ENCODE data around the gene OBSL1. TPM values are rescaled to one million over a fixed set of nuclear protein-coding genes. Genes with fewer than 3 reads are reported as not detected.

The OBSL1 gene
- polyA plus RNA-seq, 3 donors, result 0.09 TPM; not detected in 2

DNA sequence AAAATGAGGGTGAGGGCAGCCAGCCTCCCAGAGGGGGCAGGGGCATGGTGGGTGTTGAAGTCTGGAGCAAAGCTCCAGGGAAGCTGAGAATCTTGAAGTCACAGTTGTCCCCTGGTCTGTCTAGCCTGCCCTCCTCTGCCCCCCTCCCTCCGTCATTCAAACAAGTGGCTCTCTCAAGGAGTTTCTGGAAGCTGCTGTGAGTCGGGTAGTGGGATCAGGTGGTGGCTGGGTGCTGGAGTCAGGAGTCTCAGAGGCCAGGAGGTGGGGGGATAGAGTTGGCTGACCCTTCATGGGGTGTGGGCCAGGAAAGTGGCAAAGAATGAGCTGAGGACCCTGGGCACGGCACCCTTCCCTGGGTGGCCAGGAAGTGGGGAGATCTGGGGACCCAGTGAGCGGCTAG lies 57.6 kb downstream of the OBSL1 start:
- Mint-ChIP-seq H3K27ac (no peak overlapping the region), H3K9me3 (peaks cover 2 to 24% (median 14%) of the 10 kb centered on the region in 7 donors), H3K27me3 (ENCODE audit: low read depth in 3 of 3) (peaks cover 77 to 98% (median 78%) of the 10 kb centered on the region in 3 donors)

DNA sequence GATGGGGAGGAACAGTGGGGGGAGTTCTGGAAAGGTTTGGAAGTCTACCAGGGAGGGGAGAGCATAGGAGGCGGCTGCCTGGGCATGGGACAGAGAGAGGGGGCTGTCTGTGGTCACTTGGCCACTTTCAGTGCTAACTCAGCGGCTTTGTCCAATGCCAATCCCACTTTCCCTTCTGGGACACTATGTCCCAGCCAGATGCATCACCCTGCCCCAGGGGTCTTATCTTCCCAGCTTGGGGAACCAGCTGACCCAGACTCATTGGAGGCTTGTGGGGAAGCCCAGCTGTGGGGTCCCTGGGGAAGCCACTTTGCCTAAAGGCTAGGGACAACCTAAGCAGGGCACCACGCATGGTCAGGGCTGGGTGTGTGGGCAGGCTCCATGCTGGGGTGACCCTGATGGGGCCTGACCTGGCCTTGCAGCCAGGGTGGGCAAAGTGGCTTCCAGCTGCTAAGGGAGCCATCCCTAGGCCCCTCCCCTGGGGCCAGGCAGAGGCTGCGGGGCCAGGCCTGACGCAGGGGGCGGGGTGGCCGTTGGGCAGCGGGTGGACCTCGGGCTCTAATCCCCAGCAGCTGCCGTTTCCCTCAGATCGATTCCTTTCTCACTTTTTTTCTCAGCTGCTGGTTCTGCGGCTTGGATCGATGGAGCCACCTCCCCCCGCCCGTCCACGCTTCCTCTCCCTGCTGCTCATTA lies 58.7 kb downstream of the OBSL1 start:
- Histone ChIP-seq H4K20me1 (ENCODE audit: insufficient read depth, low read length) (peaks cover 6% of the 10 kb centered on the region), H3K27ac (ENCODE audit: low read depth in 1 of 2, low read length in 2 of 2) (no peak overlapping the region), H3K4me2 (replicated peaks; ENCODE audit: extremely low read depth, low read length, poor library complexity, severe bottlenecking) (no peak overlapping the region), H2AFZ (ENCODE audit: insufficient read depth, low read depth, low read length, poor library complexity, severe bottlenecking) (no peak overlapping the region), H3K79me2 (ENCODE audit: insufficient read depth, low read length) (no peaks in the 10 kb centered on the region), H3K4me1 (ENCODE audit: control insufficient read depth in 1 of 2, insufficient read depth in 2 of 2, low read length in 2 of 2) (no peaks in the 10 kb centered on the region), H3K9ac (ENCODE audit: insufficient read depth, low read length, poor library complexity, severe bottlenecking) (no peak overlapping the region), H3K36me3 (replicated peaks in 1 of 2; ENCODE audit: control insufficient read depth in 1 of 2, insufficient read depth in 2 of 2, low read length in 2 of 2) (no peaks in the 10 kb centered on the region), H3K27me3 (ENCODE audit: control insufficient read depth in 2 of 2, insufficient read depth in 2 of 2, low read length in 2 of 2) (peaks cover 33 to 80% of the 10 kb centered on the region in 2 donors), H3K4me3 (replicated peaks in 1 of 3; ENCODE audit: low read depth in 2 of 3, low read length in 3 of 3) (no peak overlapping the region), H3K9me3 (replicated peaks in 1 of 2; ENCODE audit: control insufficient read depth in 1 of 2, insufficient read depth in 1 of 2, low read length in 2 of 2) (peaks cover 6 to 26% of the 10 kb centered on the region in 2 donors)
- intact Hi-C loops (cut with micrococcal nuclease), result no loop called here
- Mint-ChIP-seq H3K27me3 (ENCODE audit: low read depth in 3 of 3) (peaks cover 73 to 96% (median 79%) of the 10 kb centered on the region in 3 donors), H3K4me1 (peaks cover 18% of the 10 kb centered on the region), H3K9me3 (peaks cover 2 to 24% (median 14%) of the 10 kb centered on the region in 7 donors), H3K36me3 (peaks cover 4 to 5% of the 10 kb centered on the region in 2 donors), H3K27ac (no peak overlapping the region), H3K4me3 (peak overlapping the region in 1 of 2 donors; percentile 80)
- no peak for DNase-seq
- TF ChIP-seq, protein P1, sequence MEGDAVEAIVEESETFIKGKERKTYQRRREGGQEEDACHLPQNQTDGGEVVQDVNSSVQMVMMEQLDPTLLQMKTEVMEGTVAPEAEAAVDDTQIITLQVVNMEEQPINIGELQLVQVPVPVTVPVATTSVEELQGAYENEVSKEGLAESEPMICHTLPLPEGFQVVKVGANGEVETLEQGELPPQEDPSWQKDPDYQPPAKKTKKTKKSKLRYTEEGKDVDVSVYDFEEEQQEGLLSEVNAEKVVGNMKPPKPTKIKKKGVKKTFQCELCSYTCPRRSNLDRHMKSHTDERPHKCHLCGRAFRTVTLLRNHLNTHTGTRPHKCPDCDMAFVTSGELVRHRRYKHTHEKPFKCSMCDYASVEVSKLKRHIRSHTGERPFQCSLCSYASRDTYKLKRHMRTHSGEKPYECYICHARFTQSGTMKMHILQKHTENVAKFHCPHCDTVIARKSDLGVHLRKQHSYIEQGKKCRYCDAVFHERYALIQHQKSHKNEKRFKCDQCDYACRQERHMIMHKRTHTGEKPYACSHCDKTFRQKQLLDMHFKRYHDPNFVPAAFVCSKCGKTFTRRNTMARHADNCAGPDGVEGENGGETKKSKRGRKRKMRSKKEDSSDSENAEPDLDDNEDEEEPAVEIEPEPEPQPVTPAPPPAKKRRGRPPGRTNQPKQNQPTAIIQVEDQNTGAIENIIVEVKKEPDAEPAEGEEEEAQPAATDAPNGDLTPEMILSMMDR (IDR thresholded peaks at IDR 0.05), result no peak
- WGBS (ENCODE audit: insufficient coverage), result 16% methylated on average over 16 of the region's 16 CpGs

More for the DNA sequence above, 57.6 kb downstream of the OBSL1 start:
- Histone ChIP-seq H3K36me3 (replicated peaks in 1 of 2; ENCODE audit: control insufficient read depth in 1 of 2, insufficient read depth in 2 of 2, low read length in 2 of 2) (no peaks in the 10 kb centered on the region), H3K4me1 (ENCODE audit: control insufficient read depth in 1 of 2, insufficient read depth in 2 of 2, low read length in 2 of 2) (no peaks in the 10 kb centered on the region), H3K4me3 (replicated peaks in 1 of 3; ENCODE audit: low read depth in 2 of 3, low read length in 3 of 3) (no peak overlapping the region), H3K4me2 (replicated peaks; ENCODE audit: extremely low read depth, low read length, poor library complexity, severe bottlenecking) (no peak overlapping the region), H3K27ac (ENCODE audit: low read depth in 1 of 2, low read length in 2 of 2) (no peak overlapping the region), H3K9me3 (replicated peaks in 1 of 2; ENCODE audit: control insufficient read depth in 1 of 2, insufficient read depth in 1 of 2, low read length in 2 of 2) (peaks cover 6 to 26% of the 10 kb centered on the region in 2 donors), H2AFZ (ENCODE audit: insufficient read depth, low read depth, low read length, poor library complexity, severe bottlenecking) (no peak overlapping the region), H3K27me3 (ENCODE audit: control insufficient read depth in 2 of 2, insufficient read depth in 2 of 2, low read length in 2 of 2) (peaks cover 33 to 80% of the 10 kb centered on the region in 2 donors), H3K79me2 (ENCODE audit: insufficient read depth, low read length) (no peaks in the 10 kb centered on the region), H3K9ac (ENCODE audit: insufficient read depth, low read length, poor library complexity, severe bottlenecking) (no peak overlapping the region), H4K20me1 (ENCODE audit: insufficient read depth, low read length) (peaks cover 6% of the 10 kb centered on the region)
- Mint-ChIP-seq H3K36me3 (peaks cover 0 to 2% of the 10 kb centered on the region in 2 donors), H3K4me3 (peak overlapping the region in 1 of 2 donors; percentile 80), H3K4me1 (peaks cover 18% of the 10 kb centered on the region)
- no peak for DNase-seq
- intact Hi-C loops (cut with micrococcal nuclease), result no loop called here
- WGBS (ENCODE audit: insufficient coverage), result 6% methylated on average over 2 of the region's 4 CpGs
- TF ChIP-seq, protein P1 (IDR thresholded peaks at IDR 0.05), result no peak

Measured in CD14-positive monocyte (primary cell).